Panc1 (cell line): ENCODE measurements around the gene SASH3. TPM values are rescaled to one million over a fixed set of nuclear protein-coding genes. Genes with fewer than 3 reads are reported as not detected.

Experiments
- ATAC-seq: fragments of 200-7000 bp; cut with Tn5 transposase; 2 replicates; pipeline ENCODE4 v1.9.1; 2020; ENCODE audit warnings: mild to moderate bottlenecking, moderate library complexity
- BruUV-seq: library from RNA; stranded (reverse); fragments of 400-500 nt; replicated peaks from 2 replicates; lab custom pipeline; 2021; lab: Mats Ljungman, UMichigan
- CTCF ChIA-PET: fragments of 300-600 bp; sonication (Branson Sonifier 250); formaldehyde crosslinking; loops from one replicate; lab custom pipeline; 2022; ENCODE audit warnings: antibody characterized with exemption; lab: Charles Lee
- POLR2A ChIA-PET: fragments of 300-600 bp; sonication (Branson Sonifier 250); formaldehyde crosslinking; loops from one replicate; lab custom pipeline; 2022; ENCODE audit warnings: antibody characterized with exemption; lab: Charles Lee
- DNase-seq: peaks from one replicate; pipeline ENCODE4 v3.0.0-alpha.2; 2010; ENCODE audit warnings: low read depth, low spot score
- H3K27ac ChIP-seq: 2 replicates; pipeline ENCODE4 v1.5.1; 2011; ENCODE audit warnings: mild to moderate bottlenecking, low read length, inconsistent platforms
- H3K27me3 ChIP-seq: fragments of 200-500 bp; sonication (Bioruptor generic); 2 replicates; pipeline ENCODE4 v1.6.0; 2014; ENCODE audit warnings: low read length, inconsistent platforms; ENCODE audit not compliant: control insufficient read depth, insufficient read depth
- H3K36me3 ChIP-seq: fragments of 200-500 bp; sonication (Bioruptor generic); 2 replicates; pipeline ENCODE4 v1.5.1; 2014; ENCODE audit warnings: inconsistent platforms, mild to moderate bottlenecking, low read length, moderate library complexity; ENCODE audit not compliant: control insufficient read depth, insufficient read depth
- H3K4me1 ChIP-seq: 2 replicates; pipeline ENCODE4 v1.5.1; 2011; ENCODE audit warnings: inconsistent platforms, mild to moderate bottlenecking, low read length, moderate library complexity; ENCODE audit not compliant: control insufficient read depth, insufficient read depth
- H3K4me3 ChIP-seq, 2 experiments: 2 replicates each; pipeline ENCODE4 v1.5.1; 2011 to 2012; ENCODE audit warnings: low read depth in 2 of 2, low read length in 2 of 2, mild to moderate bottlenecking in 2 of 2, inconsistent platforms in 1 of 2, moderate library complexity in 1 of 2
- H3K9me3 ChIP-seq: fragments of 200-500 bp; sonication (Bioruptor generic); 2 replicates; pipeline ENCODE4 v1.5.1; 2014; ENCODE audit warnings: low read depth, mild to moderate bottlenecking, inconsistent platforms, low read length, moderate library complexity; ENCODE audit not compliant: control insufficient read depth, insufficient read depth
- CTCF ChIP-seq: fragments of 450-650 bp; IDR thresholded peaks from 2 replicates; pipeline ENCODE4 v1.5.1; 2017; ENCODE audit warnings: mild to moderate bottlenecking
- POLR2AphosphoS5 ChIP-seq: IDR thresholded peaks from 2 replicates; pipeline ENCODE4 v1.6.1; 2012; ENCODE audit warnings: mild to moderate bottlenecking, low read depth, low read length, moderate library complexity
- REST ChIP-seq, 2 experiments: IDR thresholded peaks; 2 replicates each; pipeline ENCODE4 v1.6.1; 2011 to 2012; ENCODE audit warnings: low read depth in 2 of 2, control low read depth in 1 of 2, low read length in 1 of 2, mild to moderate bottlenecking in 1 of 2, moderate library complexity in 1 of 2; ENCODE audit not compliant: insufficient read depth in 1 of 2
- SIN3A ChIP-seq: IDR thresholded peaks from 2 replicates; pipeline ENCODE4 v1.6.1; 2012; ENCODE audit warnings: low read depth, mild to moderate bottlenecking, low read length, moderate library complexity, borderline replicate concordance; ENCODE audit not compliant: insufficient read depth
- TCF7L2 ChIP-seq: IDR thresholded peaks from 2 replicates; pipeline ENCODE4 v1.6.1; 2011; ENCODE audit warnings: mild to moderate bottlenecking, low read depth, low read length, inconsistent platforms
- in situ Hi-C: cut with HindIII; loops from 2 replicates; pipeline ENCODE4 v1.10.0; 2016; ENCODE audit warnings: low sequenced_read_pairs, low pct_unique_long_range_greater_than_20kb
- intact Hi-C: fragments of 100-400 bp; cut with micrococcal nuclease; formaldehyde crosslinking; loops from one replicate; pipeline ENCODE4 v1.10.0; 2022; ENCODE audit not compliant: unreplicated experiment
- total RNA-seq: library from RNA; stranded (reverse); gene quantifications from one replicate; pipeline ENCODE4 v1.2.1, GENCODE V29; 2021; ENCODE audit not compliant: unreplicated experiment

SASH3 gene
- total RNA-seq, 1 experiment from 2014 or later: 0.33 TPM

- intact Hi-C loops: no loop called here
- BruUV-seq: no TSS peak
- Histone ChIP-seq H3K4me3 (no peak overlapping the region), H3K9me3 (no peaks in the 10 kb centered on the region), H3K27me3 (no peaks in the 10 kb centered on the region), H3K4me1 (no peaks in the 10 kb centered on the region), H3K36me3 (no peaks in the 10 kb centered on the region), H3K27ac (no peak overlapping the region)
- CTCF ChIA-PET: no interaction called here
- in situ Hi-C loops: no loop called here
- POLR2A ChIA-PET: no interaction called here
- ATAC-seq: no peak
- TF ChIP-seq POLR2AphosphoS5 (no peak), SIN3A (no peak), REST (IDR thresholded peaks at IDR 0.05; ENCODE audit: insufficient read depth in 1 of 2, low read depth in 2 of 2, low read length in 1 of 2) (no peak), TCF7L2 (no peak), CTCF (no peak)
- no peak for DNase-seq
Measured at GRCh38 chrX:129736491-129736890, 43.3 kb upstream of the SASH3 start.

- H3K4me3 ChIP-seq: no peak overlapping the region
- H3K27ac ChIP-seq: no peak overlapping the region
- no TSS peak for BruUV-seq
- no peak for ATAC-seq
- TF ChIP-seq TCF7L2 (no peak), CTCF (no peak), SIN3A (no peak), POLR2AphosphoS5 (no peak)
- intact Hi-C loops: no loop called here
- H3K27me3 ChIP-seq: no peaks in the 10 kb centered on the region
- in situ Hi-C loops: no loop called here
- no peaks in the 10 kb centered on the region for H3K4me1 ChIP-seq
- POLR2A ChIA-PET: no interaction called here
- CTCF ChIA-PET: no interaction called here
- H3K36me3 ChIP-seq: no peaks in the 10 kb centered on the region
- no peak for DNase-seq
- no peaks in the 10 kb centered on the region for H3K9me3 ChIP-seq
Measured at GRCh38 chrX:129737916-129738315, 41.8 kb upstream of the SASH3 start.
